T-cell (primary cell): ENCODE results near the gene MFSD1. TPM values are rescaled to one million over a fixed set of nuclear protein-coding genes. Genes with fewer than 3 reads are reported as not detected.

Experiments used
- ATAC-seq, 4 experiments: fragments of 200-7000 bp in 3 of 4; fragments of 150-1000 bp in 1 of 4; cut with Tn5 transposase; replicated peaks in 1 of 4; 1 replicate in 3 of 4; 2 replicates in 1 of 4; pipeline ENCODE4 v1.10.0; 2021; ENCODE audit warnings: moderate library complexity in 3 of 4, mild to moderate bottlenecking in 2 of 4, moderate number of reproducible peaks in 1 of 4
- CTCF ChIA-PET, 2 donors: fragments of 300-600 bp; sonication (Branson Sonifier 250); formaldehyde crosslinking; loops; one replicate each; lab custom pipeline; 2022; ENCODE audit warnings: antibody characterized with exemption in 2 of 2; lab: Charles Lee
- POLR2A ChIA-PET, 2 donors: fragments of 300-600 bp; sonication (Branson Sonifier 250); formaldehyde crosslinking; loops; one replicate each; lab custom pipeline; 2022; ENCODE audit warnings: antibody characterized with exemption in 2 of 2; lab: Charles Lee
- DNase-seq, 35 experiments: peaks; one replicate each; pipeline versions ENCODE4 v3.0.0 to v3.0.0-alpha.2; 2013 to 2023
- H3K27ac ChIP-seq: one replicate; pipeline ENCODE4 v1.5.1; 2013; ENCODE audit warnings: low read length
- H3K27me3 ChIP-seq, 2 experiments: replicated peaks in 1 of 2; 1 replicate in 1 of 2; 2 replicates in 1 of 2; pipeline versions ENCODE4 v1.6.1 to v1.7.0; 2013; ENCODE audit warnings: low read length in 1 of 2, mixed read lengths in 1 of 2; ENCODE audit not compliant: control insufficient read depth in 2 of 2, insufficient read depth in 2 of 2; ENCODE audit errors: extremely low read depth in 1 of 2
- H3K36me3 ChIP-seq, 2 donors: 1 replicate in 1 of 2; 2 replicates in 1 of 2; pipeline versions ENCODE4 v1.6.1 to v1.7.0; 2013; ENCODE audit warnings: low read length in 1 of 2; ENCODE audit not compliant: control insufficient read depth in 2 of 2, insufficient read depth in 1 of 2; ENCODE audit errors: extremely low read depth in 1 of 2
- H3K4me1 ChIP-seq, 2 experiments: 1 replicate in 1 of 2; 2 replicates in 1 of 2; pipeline versions ENCODE4 v1.6.1 to v1.7.0; 2013; ENCODE audit warnings: low read length in 2 of 2, mixed read lengths in 1 of 2; ENCODE audit not compliant: insufficient read depth in 2 of 2, control insufficient read depth in 1 of 2; ENCODE audit errors: extremely low read depth in 1 of 2
- H3K4me3 ChIP-seq, 2 donors: 1 replicate in 1 of 2; 2 replicates in 1 of 2; pipeline versions ENCODE4 v1.5.1 to v1.7.0; 2013; ENCODE audit warnings: mild to moderate bottlenecking in 2 of 2, low read length in 1 of 2, moderate library complexity in 1 of 2; ENCODE audit not compliant: control insufficient read depth in 1 of 2; ENCODE audit errors: extremely low read depth in 1 of 2
- H3K9me3 ChIP-seq: 2 replicates; pipeline ENCODE4 v1.7.0; 2013
- H3K27ac Mint-ChIP-seq, 2 donors: one replicate each; pipeline ENCODE4 v1.8.0; 2020 to 2021; ENCODE audit warnings: mild to moderate bottlenecking in 2 of 2, mixed read lengths in 2 of 2
- H3K27me3 Mint-ChIP-seq, 2 donors: one replicate each; pipeline ENCODE4 v1.8.0; 2021 to 2022; ENCODE audit warnings: mixed read lengths in 2 of 2
- H3K36me3 Mint-ChIP-seq: one replicate; pipeline ENCODE4 v1.8.0; 2021; ENCODE audit warnings: mixed read lengths
- H3K4me1 Mint-ChIP-seq, 3 donors: one replicate each; pipeline ENCODE4 v1.8.0; 2020 to 2022; ENCODE audit warnings: mixed read lengths in 3 of 3, mild to moderate bottlenecking in 1 of 3
- H3K4me3 Mint-ChIP-seq, 3 donors: one replicate each; pipeline ENCODE4 v1.8.0; 2020 to 2022; ENCODE audit warnings: mild to moderate bottlenecking in 3 of 3, mixed read lengths in 3 of 3, moderate library complexity in 3 of 3
- H3K9me3 Mint-ChIP-seq, 3 donors: one replicate each; pipeline ENCODE4 v1.8.0; 2020 to 2022; ENCODE audit warnings: mixed read lengths in 3 of 3
- WGBS: methylation state at CpG from one replicate; pipeline ENCODE4 v1.1.5; 2013; ENCODE audit warnings: missing lambda C conversion rate; ENCODE audit not compliant: insufficient coverage; 5-methylcytosine and 5-hydroxymethylcytosine counted together
- total RNA-seq, 35 experiments: library from RNA in 6 of 35; stranded (reverse) in 6 of 35; fragments of 120-200 nt in 1 of 35; gene quantifications; one replicate each; pipeline versions ENCODE4 v1.2.1 to v1.2.4 and lab custom pipeline; 2013 to 2026

Gene MFSD1
- total RNA-seq, 5 donors from 2014 or later (not counting 1 experiment from before 2014, with no cell fraction given): 17.7 to 28.3 (median 25.5) TPM

GRCh38 chr3:158765518-158766205 lies 36.2 kb upstream of the MFSD1 start:
- H3K36me3 ChIP-seq: no peaks in the 10 kb centered on the region
- H3K9me3 ChIP-seq: no peaks in the 10 kb centered on the region
- H3K27me3 Mint-ChIP-seq: no peaks in the 10 kb centered on the region
- H3K9me3 Mint-ChIP-seq: no peaks in the 10 kb centered on the region
- H3K4me3 ChIP-seq: no peak overlapping the region
- no peaks in the 10 kb centered on the region for H3K27me3 ChIP-seq
- H3K27ac Mint-ChIP-seq: no peak overlapping the region
- ATAC-seq: no peak
- 100% methylated on average over 1 of the region's 3 CpGs for WGBS
- no peaks in the 10 kb centered on the region for H3K4me1 Mint-ChIP-seq
- ChIA-PET CTCF (no interaction called here), POLR2A (no interaction called here)
- H3K4me1 ChIP-seq: no peaks in the 10 kb centered on the region
- DNase-seq: no peak
- no peak overlapping the region for H3K4me3 Mint-ChIP-seq
- peaks cover 6% of the 10 kb centered on the region for H3K36me3 Mint-ChIP-seq
- H3K27ac ChIP-seq: no peak overlapping the region

- Histone ChIP-seq H3K36me3 (no peaks in the 10 kb centered on the region), H3K9me3 (no peaks in the 10 kb centered on the region), H3K27me3 (no peaks in the 10 kb centered on the region), H3K4me1 (no peaks in the 10 kb centered on the region), H3K4me3 (no peak overlapping the region), H3K27ac (no peak overlapping the region)
- DNase-seq: no peak
- H3K4me3 Mint-ChIP-seq: no peak overlapping the region
- POLR2A ChIA-PET: no interaction called here
- WGBS: 80% methylated on average over 1 of the region's 1 CpG
- CTCF ChIA-PET: no interaction called here
- peaks cover 6% of the 10 kb centered on the region for H3K36me3 Mint-ChIP-seq
- no peaks in the 10 kb centered on the region for H3K4me1 Mint-ChIP-seq
- ATAC-seq: no peak
- H3K27ac Mint-ChIP-seq: no peak overlapping the region
- no peaks in the 10 kb centered on the region for H3K27me3 Mint-ChIP-seq
- H3K9me3 Mint-ChIP-seq: no peaks in the 10 kb centered on the region
Observed at GRCh38 chr3:158766364-158766763, 35.5 kb upstream of the MFSD1 start.

- DNase-seq: no peak
- no peaks in the 10 kb centered on the region for H3K4me1 Mint-ChIP-seq
- Histone ChIP-seq H3K4me3 (no peak overlapping the region), H3K27me3 (no peaks in the 10 kb centered on the region), H3K27ac (no peak overlapping the region), H3K36me3 (no peaks in the 10 kb centered on the region), H3K9me3 (no peaks in the 10 kb centered on the region), H3K4me1 (no peaks in the 10 kb centered on the region)
- H3K9me3 Mint-ChIP-seq: no peaks in the 10 kb centered on the region
- CTCF ChIA-PET: no interaction called here
- no peaks in the 10 kb centered on the region for H3K27me3 Mint-ChIP-seq
- H3K36me3 Mint-ChIP-seq: peaks cover 3% of the 10 kb centered on the region
- no peak overlapping the region for H3K4me3 Mint-ChIP-seq
- POLR2A ChIA-PET: no interaction called here
- H3K27ac Mint-ChIP-seq: no peak overlapping the region
- WGBS: 60% methylated on average over 2 of the region's 7 CpGs
- ATAC-seq: no peak
Observed at GRCh38 chr3:158768361-158768787, 33.5 kb upstream of the MFSD1 start.

GRCh38 chr3:158768881-158769543 lies 32.8 kb upstream of the MFSD1 start:
- ChIA-PET POLR2A (no interaction called here), CTCF (no interaction called here)
- H3K4me1 Mint-ChIP-seq: no peaks in the 10 kb centered on the region
- no peaks in the 10 kb centered on the region for H3K27me3 Mint-ChIP-seq
- no peak overlapping the region for H3K27ac Mint-ChIP-seq
- H3K27me3 ChIP-seq: no peaks in the 10 kb centered on the region
- no peak overlapping the region for H3K4me3 Mint-ChIP-seq
- no peak for ATAC-seq
- peaks cover 3% of the 10 kb centered on the region for H3K36me3 Mint-ChIP-seq
- DNase-seq: no peak
- H3K9me3 ChIP-seq: no peaks in the 10 kb centered on the region
- H3K27ac ChIP-seq: no peak overlapping the region
- H3K4me3 ChIP-seq: no peak overlapping the region
- H3K4me1 ChIP-seq: no peaks in the 10 kb centered on the region
- whole genome bisulfite sequencing: no CpG with 5 or more reads among the region's 8 CpGs
- H3K9me3 Mint-ChIP-seq: no peaks in the 10 kb centered on the region
- no peaks in the 10 kb centered on the region for H3K36me3 ChIP-seq

GRCh38 chr3:158769549-158769948 lies 32.3 kb upstream of the MFSD1 start:
- no peaks in the 10 kb centered on the region for H3K27me3 Mint-ChIP-seq
- Histone ChIP-seq H3K9me3 (no peaks in the 10 kb centered on the region), H3K27ac (no peak overlapping the region), H3K36me3 (no peaks in the 10 kb centered on the region), H3K4me3 (no peak overlapping the region), H3K27me3 (no peaks in the 10 kb centered on the region), H3K4me1 (no peaks in the 10 kb centered on the region)
- H3K4me1 Mint-ChIP-seq: no peaks in the 10 kb centered on the region
- H3K4me3 Mint-ChIP-seq: no peak overlapping the region
- POLR2A ChIA-PET: no interaction called here
- no peak for DNase-seq
- CTCF ChIA-PET: no interaction called here
- 80% methylated on average over 1 of the region's 4 CpGs for WGBS
- ATAC-seq: no peak
- no peak overlapping the region for H3K27ac Mint-ChIP-seq
- peaks cover 3% of the 10 kb centered on the region for H3K36me3 Mint-ChIP-seq
- H3K9me3 Mint-ChIP-seq: no peaks in the 10 kb centered on the region

- 79% methylated on average over 3 of the region's 10 CpGs for WGBS
- no peak for DNase-seq
- no peak for ATAC-seq
- Histone ChIP-seq H3K4me1 (no peaks in the 10 kb centered on the region), H3K27me3 (no peaks in the 10 kb centered on the region), H3K27ac (no peak overlapping the region), H3K9me3 (no peaks in the 10 kb centered on the region), H3K4me3 (no peak overlapping the region), H3K36me3 (no peaks in the 10 kb centered on the region)
- H3K9me3 Mint-ChIP-seq: no peaks in the 10 kb centered on the region
- no peaks in the 10 kb centered on the region for H3K27me3 Mint-ChIP-seq
- CTCF ChIA-PET: interaction anchor here in 1 of 2 donors (0.5 kb wide), 1 partner anchor 238 kb away, joined by 3 read pairs; no protein-coding TSS in a partner anchor
- peaks cover 3% of the 10 kb centered on the region for H3K36me3 Mint-ChIP-seq
- POLR2A ChIA-PET: no interaction called here
- no peak overlapping the region for H3K27ac Mint-ChIP-seq
- no peak overlapping the region for H3K4me3 Mint-ChIP-seq
- H3K4me1 Mint-ChIP-seq: no peaks in the 10 kb centered on the region
Observed at GRCh38 chr3:158769952-158770740, 31.7 kb upstream of the MFSD1 start.
